GM18508 (cell line): ENCODE data around the gene ATP1B1.

Experiments used
- ATAC-seq: cut with Tn5 transposase; IDR thresholded peaks from one replicate; pipeline ENCODE4 v1.9.1; 2021; ENCODE audit warnings: moderate number of reproducible peaks; ENCODE audit not compliant: insufficient read depth, unreplicated experiment

The ATP1B1 gene

GRCh38 chr1:169106095-169106920 lies at the start of gene ATP1B1:
ATP1B1 (plus strand) TSS chr1:169106690; CDS start chr1:169106830, 140 bp downstream.
- peak; percentile 64 for ATAC-seq

GRCh38 chr1:169059421-169059820 lies 47.1 kb upstream of the ATP1B1 start:
- no peak for ATAC-seq

GRCh38 chr1:169060043-169060722 lies 46.3 kb upstream of the ATP1B1 start:
- ATAC-seq: no peak

- ATAC-seq: no peak
Measured at GRCh38 chr1:169060919-169061639, 45.4 kb upstream of the ATP1B1 start.

GRCh38 chr1:169062152-169062551 lies 44.3 kb upstream of the ATP1B1 start:
- no peak for ATAC-seq

- no peak for ATAC-seq
Measured at GRCh38 chr1:169064103-169064502, 42.4 kb upstream of the ATP1B1 start.

GRCh38 chr1:169070547-169070946 lies 35.9 kb upstream of the ATP1B1 start:
- ATAC-seq: no peak

GRCh38 chr1:169070958-169071357 lies 35.5 kb upstream of the ATP1B1 start:
- ATAC-seq: no peak

GRCh38 chr1:169072945-169073725 lies 33.4 kb upstream of the ATP1B1 start:
- ATAC-seq: no peak

GRCh38 chr1:169078163-169078883 lies 28.2 kb upstream of the ATP1B1 start:
- ATAC-seq: no peak

GRCh38 chr1:169081503-169082123 lies 24.9 kb upstream of the ATP1B1 start:
- ATAC-seq: no peak

GRCh38 chr1:169085911-169086310 lies 20.6 kb upstream of the ATP1B1 start:
- ATAC-seq: no peak

GRCh38 chr1:169086603-169087455 lies 19.7 kb upstream of the ATP1B1 start:
- no peak for ATAC-seq

GRCh38 chr1:169087876-169088275 lies 18.6 kb upstream of the ATP1B1 start:
- ATAC-seq: no peak

- no peak for ATAC-seq
Measured at GRCh38 chr1:169089776-169090175, 16.7 kb upstream of the ATP1B1 start.

GRCh38 chr1:169090308-169090899 lies 16.1 kb upstream of the ATP1B1 start:
- no peak for ATAC-seq

GRCh38 chr1:169090900-169091311 lies 15.6 kb upstream of the ATP1B1 start:
- ATAC-seq: peak; percentile 28

- ATAC-seq: peak; percentile 54
Measured at GRCh38 chr1:169091480-169091941, 15.0 kb upstream of the ATP1B1 start.
